ENCODE results near the gene LRRC4C. TPM values are rescaled to one million over a fixed set of nuclear protein-coding genes. Genes with fewer than 3 reads are reported as not detected.

Gene LRRC4C
- total RNA-seq, 1 experiment from 2014 or later, result 0.13 TPM

- no peak overlapping the region for H3K18ac ChIP-seq (ENCODE audit: insufficient read length, low read depth, low read length)
- no peak overlapping the region for H3K14ac ChIP-seq (ENCODE audit: insufficient read depth, low read length)
- no peak overlapping the region for H3K27ac ChIP-seq (ENCODE audit: insufficient read length, low read depth, low read length)
- H2BK20ac ChIP-seq (ENCODE audit: low read depth, low read length, poor library complexity, severe bottlenecking), result no peak overlapping the region
- no peak overlapping the region for H4K5ac ChIP-seq (ENCODE audit: insufficient read length, low read depth, low read length)
- DNase-seq, result no peak
- no peak overlapping the region for H3K4me3 Mint-ChIP-seq
- no CpG with 5 or more reads among the region's 3 CpGs for WGBS (ENCODE audit: extremely low coverage, insufficient read length, low lambda C conversion rate)
- H3K4me1 ChIP-seq (ENCODE audit: insufficient read depth, low read length), result no peaks in the 10 kb centered on the region
- H3K9me3 Mint-ChIP-seq, result no peaks in the 10 kb centered on the region
- no peaks in the 10 kb centered on the region for H3K36me3 Mint-ChIP-seq (ENCODE audit: insufficient read depth in 1 of 3, low read depth in 3 of 3)
- H3K27ac Mint-ChIP-seq, result no peak overlapping the region
- H3K79me1 ChIP-seq (ENCODE audit: insufficient read depth, low read depth, low read length, poor library complexity, severe bottlenecking), result no peaks in the 10 kb centered on the region
- H4K91ac ChIP-seq (ENCODE audit: insufficient read length, low read depth, low read length), result no peak overlapping the region
- no peak overlapping the region for H2AK5ac ChIP-seq (ENCODE audit: insufficient read length, low read length)
- no peak overlapping the region for H2BK120ac ChIP-seq (ENCODE audit: low read depth, low read length, poor library complexity, severe bottlenecking)
- H4K20me1 ChIP-seq (ENCODE audit: control insufficient read depth, insufficient read depth, insufficient read length), result no peaks in the 10 kb centered on the region
- H3K56ac ChIP-seq (ENCODE audit: insufficient read length, low read depth, low read length), result no peak overlapping the region
- no peaks in the 10 kb centered on the region for H3K23me2 ChIP-seq (ENCODE audit: insufficient read length, low read depth, low read length, poor library complexity, severe bottlenecking)
- no peak overlapping the region for H2BK15ac ChIP-seq (ENCODE audit: low read depth, low read length)
- no peaks in the 10 kb centered on the region; the same call in 1 of the 2 replicates for H3K27me3 Mint-ChIP-seq (ENCODE audit: low read depth)
- TF ChIP-seq, protein P1, sequence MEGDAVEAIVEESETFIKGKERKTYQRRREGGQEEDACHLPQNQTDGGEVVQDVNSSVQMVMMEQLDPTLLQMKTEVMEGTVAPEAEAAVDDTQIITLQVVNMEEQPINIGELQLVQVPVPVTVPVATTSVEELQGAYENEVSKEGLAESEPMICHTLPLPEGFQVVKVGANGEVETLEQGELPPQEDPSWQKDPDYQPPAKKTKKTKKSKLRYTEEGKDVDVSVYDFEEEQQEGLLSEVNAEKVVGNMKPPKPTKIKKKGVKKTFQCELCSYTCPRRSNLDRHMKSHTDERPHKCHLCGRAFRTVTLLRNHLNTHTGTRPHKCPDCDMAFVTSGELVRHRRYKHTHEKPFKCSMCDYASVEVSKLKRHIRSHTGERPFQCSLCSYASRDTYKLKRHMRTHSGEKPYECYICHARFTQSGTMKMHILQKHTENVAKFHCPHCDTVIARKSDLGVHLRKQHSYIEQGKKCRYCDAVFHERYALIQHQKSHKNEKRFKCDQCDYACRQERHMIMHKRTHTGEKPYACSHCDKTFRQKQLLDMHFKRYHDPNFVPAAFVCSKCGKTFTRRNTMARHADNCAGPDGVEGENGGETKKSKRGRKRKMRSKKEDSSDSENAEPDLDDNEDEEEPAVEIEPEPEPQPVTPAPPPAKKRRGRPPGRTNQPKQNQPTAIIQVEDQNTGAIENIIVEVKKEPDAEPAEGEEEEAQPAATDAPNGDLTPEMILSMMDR (conservative IDR thresholded peaks at IDR 0.05), result no peak
- H3K23ac ChIP-seq (ENCODE audit: insufficient read length, low read depth, low read length), result no peak overlapping the region
- no peak overlapping the region for H2BK5ac ChIP-seq (ENCODE audit: insufficient read length, low read length)
- H3K27me3 ChIP-seq (ENCODE audit: insufficient read depth, low read length), result no peaks in the 10 kb centered on the region
- H4K8ac ChIP-seq (replicated peaks; ENCODE audit: insufficient read length, low read depth, low read length), result no peak overlapping the region
- H3K4me1 Mint-ChIP-seq, result peaks cover 4% of the 10 kb centered on the region in 2 experiments
- no peak overlapping the region for H3K4me2 ChIP-seq (ENCODE audit: insufficient read depth, insufficient read length, low read length)
- H3T11ph ChIP-seq (ENCODE audit: low read length), result no peak overlapping the region
- no peak overlapping the region for H3K4ac ChIP-seq (ENCODE audit: low read depth, low read length)
- no peak overlapping the region for H2AFZ ChIP-seq (ENCODE audit: low read length)
- H3K9ac ChIP-seq (ENCODE audit: extremely low read depth, insufficient read length, low read length), result no peak overlapping the region
- H3K79me2 ChIP-seq (ENCODE audit: insufficient read depth, low read length), result no peaks in the 10 kb centered on the region
- H3K9me3 ChIP-seq (ENCODE audit: control insufficient read depth, low read depth, low read length), result no peaks in the 10 kb centered on the region
- no peak overlapping the region for H2BK12ac ChIP-seq (ENCODE audit: insufficient read length, low read depth, low read length)
These were observed 1326.5 kb downstream of the LRRC4C start for GRCh38 chr11:40132912-40133311.

Measured in H9 (cell line).